PC-3 (cell line): Measurements from ENCODE around the gene IGSF21. TPM values are rescaled to one million over a fixed set of nuclear protein-coding genes. Genes with fewer than 3 reads are reported as not detected.
A peak's percentile ranks its signal among the peaks of the same experiment; 100 is the strongest.

Experiments used
- ATAC-seq: fragments of 200-7000 bp; cut with Tn5 transposase; 2 replicates; pipeline ENCODE4 v1.9.1; 2020; ENCODE audit warnings: mild to moderate bottlenecking, moderate library complexity
- BruUV-seq: library from RNA; stranded (reverse); fragments of 400-500 nt; replicated peaks from 2 replicates; lab custom pipeline; 2021; lab: Mats Ljungman, UMichigan
- CTCF ChIA-PET: fragments of 300-600 bp; sonication (Branson Sonifier 250); formaldehyde crosslinking; loops from one replicate; lab custom pipeline; 2022; ENCODE audit warnings: antibody characterized with exemption; lab: Charles Lee
- POLR2A ChIA-PET: fragments of 300-600 bp; sonication (Branson Sonifier 250); formaldehyde crosslinking; loops from one replicate; lab custom pipeline; 2022; ENCODE audit warnings: antibody characterized with exemption; ENCODE audit not compliant: unreplicated experiment; lab: Charles Lee
- DNase-seq: peaks from one replicate; pipeline ENCODE4 v3.0.0-alpha.2; 2015
- H2AFZ ChIP-seq: fragments of 300-600 bp; sonication (generic); 2 replicates; pipeline ENCODE4 v1.6.0; 2016; ENCODE audit warnings: antibody characterized with exemption, low read length
- H3F3A ChIP-seq: fragments of 300-600 bp; sonication (generic); one replicate; pipeline ENCODE4 v1.6.0; 2017; ENCODE audit warnings: antibody characterized with exemption, low read length, control low read depth, mild to moderate bottlenecking; ENCODE audit not compliant: unreplicated experiment
- H3K27ac ChIP-seq: fragments of 300-600 bp; sonication (generic); 2 replicates; pipeline ENCODE4 v1.5.1; 2016; ENCODE audit warnings: mild to moderate bottlenecking, low read length
- H3K27me3 ChIP-seq: fragments of 300-600 bp; sonication (generic); 2 replicates; pipeline ENCODE4 v1.6.1; 2016; ENCODE audit warnings: low read length, mixed read lengths
- H3K36me3 ChIP-seq: fragments of 300-600 bp; sonication (generic); 2 replicates; pipeline ENCODE4 v1.6.1; 2016; ENCODE audit warnings: low read depth, mixed run types, low read length, mixed read lengths
- H3K4me1 ChIP-seq: fragments of 300-600 bp; sonication (generic); 2 replicates; pipeline ENCODE4 v1.5.1; 2016; ENCODE audit warnings: low read length; ENCODE audit not compliant: insufficient read depth
- H3K4me2 ChIP-seq: fragments of 300-600 bp; sonication (generic); 2 replicates; pipeline ENCODE4 v1.6.0; 2016; ENCODE audit warnings: low read length
- H3K4me3 ChIP-seq: fragments of 300-600 bp; sonication (generic); 2 replicates; pipeline ENCODE4 v1.5.1; 2016; ENCODE audit warnings: mild to moderate bottlenecking, low read length, mixed read lengths
- H3K79me2 ChIP-seq: fragments of 300-600 bp; sonication (generic); 2 replicates; pipeline ENCODE4 v1.6.1; 2017; ENCODE audit warnings: low read length, mixed read lengths
- H3K9ac ChIP-seq: fragments of 300-600 bp; sonication (generic); 2 replicates; pipeline ENCODE4 v1.6.0; 2016; ENCODE audit warnings: mild to moderate bottlenecking, low read length
- H3K9me2 ChIP-seq: fragments of 300-600 bp; sonication (generic); replicated peaks from 2 replicates; pipeline ENCODE4 v1.6.1; 2016; ENCODE audit warnings: mixed run types, low read length, mixed read lengths
- H3K9me3 ChIP-seq: fragments of 300-600 bp; sonication (generic); 2 replicates; pipeline ENCODE4 v1.6.1; 2016; ENCODE audit warnings: low read length, mixed read lengths
- H4K20me1 ChIP-seq: fragments of 300-600 bp; sonication (generic); 2 replicates; pipeline ENCODE4 v1.6.1; 2016; ENCODE audit warnings: low read length, mixed read lengths
- EZH2 ChIP-seq: fragments of 300-600 bp; sonication (generic); IDR thresholded peaks from one replicate; pipeline ENCODE4 v1.6.1; 2017; ENCODE audit warnings: antibody characterized with exemption, mild to moderate bottlenecking, low read length; ENCODE audit not compliant: unreplicated experiment
- EZH2phosphoT487 ChIP-seq: fragments of 300-600 bp; sonication (generic); IDR thresholded peaks from 2 replicates; pipeline ENCODE4 v1.6.1; 2018; ENCODE audit warnings: mild to moderate bottlenecking, antibody characterized with exemption, low read length, borderline replicate concordance
- intact Hi-C: fragments of 100-400 bp; cut with micrococcal nuclease; formaldehyde crosslinking; loops from 2 replicates; pipeline ENCODE4 v1.9.0; 2023
- total RNA-seq: library from RNA; depleted of rRNA; stranded (reverse); fragments of >200 nt; gene quantifications from 2 replicates; pipeline ENCODE4 v1.2.3, GENCODE V29; 2014
- TF ChIP-seq, protein P1 (sequence below): fragments of 300-600 bp; sonication (generic); conservative IDR thresholded peaks from 2 replicates; pipeline ENCODE4 v1.5.1; 2017; ENCODE audit warnings: antibody characterized with exemption, low read depth, mild to moderate bottlenecking, low read length

IGSF21 gene
- total RNA-seq, 1 experiment from 2014 or later, result not detected

DNA sequence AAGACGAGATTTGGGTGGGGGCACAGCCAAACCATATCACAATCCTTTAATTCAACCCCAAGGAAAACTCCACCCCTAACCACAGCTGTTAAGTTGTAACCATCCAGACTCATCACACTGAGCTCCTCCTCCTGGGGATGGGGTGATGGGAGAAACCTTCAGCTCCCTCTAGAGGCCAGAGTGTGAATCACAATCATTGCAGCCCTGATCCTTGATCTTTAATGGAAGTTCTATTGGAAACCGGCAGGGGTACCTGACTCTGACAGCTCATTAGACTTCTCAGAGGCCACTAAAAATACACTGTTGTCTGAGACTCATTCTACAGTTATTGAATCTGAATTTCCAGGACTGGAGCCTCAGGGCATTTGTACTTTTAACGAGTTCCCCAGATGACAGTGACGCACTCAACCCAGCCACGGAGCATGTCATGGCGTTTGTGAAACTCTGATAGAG is 127.2 kb downstream of the IGSF21 start:
- H3F3A ChIP-seq, result no peaks in the 10 kb centered on the region
- H3K27me3 ChIP-seq, result no peaks in the 10 kb centered on the region
- H3K27ac ChIP-seq, result no peak overlapping the region
- BruUV-seq, result no TSS peak
- H3K9ac ChIP-seq, result no peak overlapping the region
- no peaks in the 10 kb centered on the region for H3K36me3 ChIP-seq
- TF ChIP-seq, protein P1, sequence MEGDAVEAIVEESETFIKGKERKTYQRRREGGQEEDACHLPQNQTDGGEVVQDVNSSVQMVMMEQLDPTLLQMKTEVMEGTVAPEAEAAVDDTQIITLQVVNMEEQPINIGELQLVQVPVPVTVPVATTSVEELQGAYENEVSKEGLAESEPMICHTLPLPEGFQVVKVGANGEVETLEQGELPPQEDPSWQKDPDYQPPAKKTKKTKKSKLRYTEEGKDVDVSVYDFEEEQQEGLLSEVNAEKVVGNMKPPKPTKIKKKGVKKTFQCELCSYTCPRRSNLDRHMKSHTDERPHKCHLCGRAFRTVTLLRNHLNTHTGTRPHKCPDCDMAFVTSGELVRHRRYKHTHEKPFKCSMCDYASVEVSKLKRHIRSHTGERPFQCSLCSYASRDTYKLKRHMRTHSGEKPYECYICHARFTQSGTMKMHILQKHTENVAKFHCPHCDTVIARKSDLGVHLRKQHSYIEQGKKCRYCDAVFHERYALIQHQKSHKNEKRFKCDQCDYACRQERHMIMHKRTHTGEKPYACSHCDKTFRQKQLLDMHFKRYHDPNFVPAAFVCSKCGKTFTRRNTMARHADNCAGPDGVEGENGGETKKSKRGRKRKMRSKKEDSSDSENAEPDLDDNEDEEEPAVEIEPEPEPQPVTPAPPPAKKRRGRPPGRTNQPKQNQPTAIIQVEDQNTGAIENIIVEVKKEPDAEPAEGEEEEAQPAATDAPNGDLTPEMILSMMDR, result peak; percentile 73
- TF ChIP-seq EZH2phosphoT487 (no peak), EZH2 (no peak)
- no peaks in the 10 kb centered on the region for H3K4me1 ChIP-seq
- DNase-seq (peak; percentile 64), ATAC-seq (peak; percentile 40; the same call in 1 of the 2 replicates)
- H2AFZ ChIP-seq, result no peak overlapping the region
- H3K79me2 ChIP-seq, result no peaks in the 10 kb centered on the region
- H3K9me3 ChIP-seq, result peaks cover 6% of the 10 kb centered on the region; the same call in 1 of the 2 replicates
- CTCF ChIA-PET, result no interaction called here
- H3K4me3 ChIP-seq, result no peak overlapping the region
- H4K20me1 ChIP-seq, result no peaks in the 10 kb centered on the region
- H3K9me2 ChIP-seq, result no peaks in the 10 kb centered on the region
- H3K4me2 ChIP-seq, result no peak overlapping the region
- POLR2A ChIA-PET, result no interaction called here
- intact Hi-C loops, result no loop called here

DNA sequence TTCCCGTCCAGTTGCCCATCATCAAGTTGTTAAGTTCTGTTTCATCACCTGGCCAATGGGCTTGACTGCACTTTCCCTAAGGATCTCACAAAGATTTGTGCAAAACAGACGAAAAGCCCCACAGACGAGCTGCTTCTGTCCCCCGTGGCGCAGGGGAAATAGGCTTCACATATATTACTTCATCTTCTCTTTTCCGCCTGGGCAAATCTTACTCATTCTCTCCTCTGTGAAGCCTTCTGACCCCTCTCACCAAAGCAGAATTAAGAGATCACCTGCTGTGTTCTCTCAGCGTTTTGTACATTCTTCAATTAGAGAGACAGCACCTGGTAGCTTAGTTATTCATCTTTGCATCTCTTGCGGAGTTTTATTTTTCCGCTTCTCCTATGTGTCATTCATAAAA is 129.8 kb downstream of the IGSF21 start:
- no peak for DNase-seq
- Histone ChIP-seq H3K4me1 (no peaks in the 10 kb centered on the region), H3K4me2 (no peak overlapping the region), H3K36me3 (no peaks in the 10 kb centered on the region), H3K9me2 (no peaks in the 10 kb centered on the region), H3K79me2 (no peaks in the 10 kb centered on the region), H3K27me3 (peaks cover under 1% of the 10 kb centered on the region; the same call in 1 of the 2 replicates), H4K20me1 (no peaks in the 10 kb centered on the region), H2AFZ (no peak overlapping the region), H3F3A (no peaks in the 10 kb centered on the region), H3K9ac (no peak overlapping the region), H3K9me3 (peaks cover under 1% of the 10 kb centered on the region; the same call in 1 of the 2 replicates), H3K4me3 (no peak overlapping the region), H3K27ac (no peak overlapping the region)
- ATAC-seq, result no peak
- intact Hi-C loops, result no loop called here
- ChIA-PET CTCF (no interaction called here), POLR2A (no interaction called here)
- no TSS peak for BruUV-seq
- TF ChIP-seq EZH2 (no peak), EZH2phosphoT487 (no peak)
- TF ChIP-seq, protein P1, result no peak

DNA sequence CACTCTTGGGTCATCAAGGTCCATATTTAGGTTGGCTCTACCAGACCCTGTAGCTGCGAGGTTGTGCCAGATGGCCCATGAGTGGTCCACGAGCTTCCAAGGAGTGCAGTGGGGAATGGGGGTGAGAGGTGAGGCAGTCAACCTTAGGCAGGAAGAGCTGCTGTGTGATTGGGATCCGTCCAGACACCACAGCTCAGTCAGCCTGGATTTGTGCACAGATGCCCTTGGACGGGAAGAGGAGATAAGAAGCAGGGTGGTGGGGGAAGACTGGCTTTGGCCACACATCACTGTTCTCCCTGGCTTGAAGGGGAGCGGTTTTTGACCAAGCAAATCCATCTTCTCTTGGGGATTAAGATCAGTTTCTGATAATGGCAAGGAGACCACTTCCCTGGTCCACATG is 130.6 kb downstream of the IGSF21 start:
- intact Hi-C loops, result no loop called here
- ChIA-PET POLR2A (no interaction called here), CTCF (no interaction called here)
- TF ChIP-seq EZH2phosphoT487 (no peak), EZH2 (no peak)
- TF ChIP-seq, protein P1, result no peak
- no peak overlapping the region for H3K27ac ChIP-seq
- DNase-seq, result no peak
- H4K20me1 ChIP-seq, result no peaks in the 10 kb centered on the region
- H3K79me2 ChIP-seq, result no peaks in the 10 kb centered on the region
- H3K4me2 ChIP-seq, result no peak overlapping the region
- no peaks in the 10 kb centered on the region for H3K36me3 ChIP-seq
- no TSS peak for BruUV-seq
- H3K27me3 ChIP-seq, result peaks cover 8% of the 10 kb centered on the region; the same call in 1 of the 2 replicates
- no peak overlapping the region for H3K9ac ChIP-seq
- no peak for ATAC-seq
- no peaks in the 10 kb centered on the region for H3K9me2 ChIP-seq
- H3K9me3 ChIP-seq, result no peaks in the 10 kb centered on the region
- H2AFZ ChIP-seq, result no peak overlapping the region
- H3K4me3 ChIP-seq, result no peak overlapping the region
- H3F3A ChIP-seq, result no peaks in the 10 kb centered on the region
- H3K4me1 ChIP-seq, result no peaks in the 10 kb centered on the region
